B cell (primary cell): ENCODE measurements around the gene TEX19. TPM values are rescaled to one million over a fixed set of nuclear protein-coding genes. Genes with fewer than 3 reads are reported as not detected.

ENCODE experiments used
- ATAC-seq: fragments of 200-7000 bp; cut with Tn5 transposase; one replicate; pipeline ENCODE4 v1.10.0; 2021; ENCODE audit warnings: low read depth, mild to moderate bottlenecking, moderate number of reproducible peaks, moderate library complexity
- CTCF ChIA-PET: fragments of 350-600 bp; sonication (Branson Sonifier 250); formaldehyde crosslinking; loops from one replicate; lab custom pipeline; 2021; ENCODE audit warnings: antibody characterized with exemption, inconsistent platforms; lab: Charles Lee
- POLR2A ChIA-PET: fragments of 350-600 bp; sonication (Branson Sonifier 250); formaldehyde crosslinking; loops from one replicate; lab custom pipeline; 2021; ENCODE audit warnings: antibody characterized with exemption; lab: Charles Lee
- DNase-seq: peaks from one replicate; pipeline ENCODE4 v3.0.0; 2013
- H2AFZ ChIP-seq: 2 replicates; pipeline ENCODE4 v1.6.1; 2012; ENCODE audit warnings: mild to moderate bottlenecking, low read depth, low read length; ENCODE audit not compliant: insufficient read depth, poor library complexity, severe bottlenecking
- H3K27ac ChIP-seq, 2 donors: 1 replicate in 1 of 2; 2 replicates in 1 of 2; pipeline ENCODE4 v1.5.1; 2012 to 2013; ENCODE audit warnings: low read length in 2 of 2, mild to moderate bottlenecking in 2 of 2, moderate library complexity in 1 of 2
- H3K27me3 ChIP-seq, 4 experiments: fragments of 200-600 bp in 1 of 4; sonication (generic) in 1 of 4; replicated peaks in 1 of 4; 1 replicate in 2 of 4; 2 replicates in 2 of 4; pipeline versions ENCODE4 v1.6.1 to v1.7.0; 2013 to 2016; ENCODE audit warnings: low read length in 3 of 4, mild to moderate bottlenecking in 2 of 4, mixed read lengths in 1 of 4, moderate library complexity in 1 of 4; ENCODE audit not compliant: insufficient read depth in 4 of 4, control insufficient read depth in 3 of 4; ENCODE audit errors: control extremely low read depth in 1 of 4
- H3K36me3 ChIP-seq, 2 experiments: replicated peaks in 1 of 2; 1 replicate in 1 of 2; 2 replicates in 1 of 2; pipeline versions ENCODE4 v1.6.1 to v1.7.1; 2013; ENCODE audit warnings: low read length in 1 of 2; ENCODE audit not compliant: insufficient read depth in 2 of 2, control insufficient read depth in 1 of 2; ENCODE audit errors: control extremely low read depth in 1 of 2, extremely low read depth in 1 of 2
- H3K4me1 ChIP-seq, 2 donors: fragments of 200-600 bp in 1 of 2; sonication (generic) in 1 of 2; 1 replicate in 1 of 2; 2 replicates in 1 of 2; pipeline versions ENCODE4 v1.5.1 to v1.6.1; 2013 to 2017; ENCODE audit warnings: low read length in 2 of 2; ENCODE audit not compliant: control insufficient read depth in 2 of 2, insufficient read depth in 2 of 2
- H3K4me2 ChIP-seq: replicated peaks from 2 replicates; pipeline ENCODE3; 2012; ENCODE audit warnings: mild to moderate bottlenecking, low read depth, low read length; ENCODE audit not compliant: poor library complexity, severe bottlenecking
- H3K4me3 ChIP-seq, 5 experiments: fragments of 200-600 bp in 1 of 5; sonication (generic) in 1 of 5; 1 replicate in 3 of 5; 2 replicates in 2 of 5; pipeline versions ENCODE4 v1.5.1 to v1.7.0; 2011 to 2016; ENCODE audit warnings: low read length in 4 of 5, mild to moderate bottlenecking in 4 of 5, low read depth in 2 of 5, control low read depth in 1 of 5, moderate library complexity in 1 of 5; ENCODE audit not compliant: insufficient read depth in 1 of 5; ENCODE audit errors: control extremely low read depth in 1 of 5, extremely low read depth in 1 of 5
- H3K79me2 ChIP-seq: fragments of 200-600 bp; sonication (generic); one replicate; pipeline ENCODE4 v1.6.0; 2016; ENCODE audit warnings: low read length; ENCODE audit not compliant: control insufficient read depth, insufficient read depth
- H3K9ac ChIP-seq: fragments of 200-600 bp; sonication (generic); 2 replicates; pipeline ENCODE4 v1.6.1; 2017; ENCODE audit warnings: mild to moderate bottlenecking, low read length, moderate library complexity
- H3K9me3 ChIP-seq, 3 donors: one replicate each; pipeline versions ENCODE4 v1.6.1 to v1.7.1; 2013; ENCODE audit warnings: low read length in 2 of 3; ENCODE audit not compliant: control insufficient read depth in 2 of 3, insufficient read depth in 1 of 3; ENCODE audit errors: control extremely low read depth in 1 of 3
- H4K20me1 ChIP-seq: 2 replicates; pipeline ENCODE4 v1.6.0; 2012; ENCODE audit warnings: mild to moderate bottlenecking, low read length; ENCODE audit not compliant: insufficient read depth, control insufficient read depth, poor library complexity, severe bottlenecking
- H3K27ac Mint-ChIP-seq: one replicate; pipeline ENCODE4 v1.8.0; 2021; ENCODE audit warnings: mixed read lengths
- H3K27me3 Mint-ChIP-seq: one replicate; pipeline ENCODE4 v1.8.0; 2021; ENCODE audit warnings: mixed read lengths
- H3K4me1 Mint-ChIP-seq: one replicate; pipeline ENCODE4 v1.8.0; 2021; ENCODE audit warnings: mixed read lengths
- H3K4me3 Mint-ChIP-seq: one replicate; pipeline ENCODE4 v1.8.0; 2021; ENCODE audit warnings: mixed read lengths
- H3K9me3 Mint-ChIP-seq: one replicate; pipeline ENCODE4 v1.8.0; 2022; ENCODE audit warnings: mixed read lengths; ENCODE audit not compliant: insufficient read depth
- CTCF ChIP-seq: fragments of 200-600 bp; IDR thresholded peaks from one replicate; pipeline ENCODE4 v1.8.0; 2022; ENCODE audit warnings: antibody characterized with exemption, mild to moderate bottlenecking
- EZH2 ChIP-seq: IDR thresholded peaks from 2 replicates; pipeline ENCODE4 v1.6.1; 2012; ENCODE audit warnings: borderline replicate concordance, low read depth, mild to moderate bottlenecking, moderate library complexity, low read length; ENCODE audit not compliant: insufficient read depth, poor library complexity, severe bottlenecking
- WGBS: methylation state at CpG from one replicate; pipeline ENCODE4 v1.1.5; 2013; ENCODE audit warnings: missing lambda C conversion rate; ENCODE audit not compliant: insufficient coverage; 5-methylcytosine and 5-hydroxymethylcytosine counted together
- intact Hi-C: fragments of 100-400 bp; cut with micrococcal nuclease; formaldehyde crosslinking; loops from one replicate; pipeline ENCODE4 v1.10.0; 2022
- polyA plus RNA-seq: library from polyadenylated mRNA; depleted of rRNA; stranded (reverse); fragments of >200 nt; gene quantifications from 2 replicates; pipeline ENCODE4 v1.2.3, GENCODE V29; 2012
- total RNA-seq, 2 donors: library from RNA; stranded (reverse); fragments of 120-200 nt in 1 of 2; gene quantifications; 1 replicate in 1 of 2; 2 replicates in 1 of 2; pipeline versions ENCODE4 v1.2.3 to v1.2.4, GENCODE V29; 2013 to 2022

The TEX19 gene
- total and polyA plus RNA-seq, 2 donors (not counting 1 experiment from before 2014, with no cell fraction given), result not detected

DNA sequence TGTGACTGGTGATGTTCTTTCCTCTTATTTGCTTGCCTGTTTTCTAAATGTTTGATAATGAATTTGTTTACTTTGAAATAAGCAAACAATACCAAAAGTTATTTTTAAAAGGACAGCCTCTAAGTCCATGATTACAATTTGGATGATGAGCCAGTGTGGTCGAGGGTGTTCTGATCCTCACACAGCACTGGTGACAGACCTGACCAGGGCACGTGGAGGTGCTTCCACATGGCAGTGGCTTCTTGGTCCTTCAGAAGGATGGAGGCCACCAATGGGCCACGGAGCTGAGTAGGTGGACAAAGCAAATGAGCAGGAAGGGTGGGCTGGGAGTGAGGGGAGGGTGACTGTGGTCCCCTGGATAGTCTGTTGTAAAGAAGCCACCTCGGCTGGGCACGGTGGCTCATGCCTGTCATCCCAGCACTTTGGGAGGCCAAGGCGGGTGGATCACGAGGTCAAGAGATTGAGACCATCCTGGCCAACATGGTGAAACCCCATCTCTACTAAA lies 4.2 kb upstream of the TEX19 start:
- H3K4me1 ChIP-seq, result peaks cover 9 to 18% of the 10 kb centered on the region in 2 donors
- WGBS, result 83% methylated on average over 4 of the region's 7 CpGs
- no peaks in the 10 kb centered on the region for H3K36me3 ChIP-seq
- CTCF ChIA-PET, result no interaction called here
- H3K27me3 ChIP-seq, result peaks cover 0 to 38% (median 9%) of the 10 kb centered on the region in 4 experiments
- H2AFZ ChIP-seq, result no peak overlapping the region
- H3K9me3 ChIP-seq, result peaks cover 0 to 6% (median 0%) of the 10 kb centered on the region in 3 donors
- Mint-ChIP-seq H3K4me3 (no peak overlapping the region), H3K27me3 (peaks cover 11% of the 10 kb centered on the region), H3K4me1 (peaks cover 9% of the 10 kb centered on the region), H3K27ac (no peak overlapping the region), H3K9me3 (no peaks in the 10 kb centered on the region)
- intact Hi-C loops, result no loop called here
- DNase-seq (no peak), ATAC-seq (no peak)
- H3K79me2 ChIP-seq, result no peaks in the 10 kb centered on the region
- POLR2A ChIA-PET, result no interaction called here
- no peak overlapping the region for H3K9ac ChIP-seq
- no peak overlapping the region for H3K27ac ChIP-seq
- TF ChIP-seq CTCF, result no peak
- no peak for TF ChIP-seq EZH2
- no peaks in the 10 kb centered on the region for H4K20me1 ChIP-seq
- H3K4me2 ChIP-seq, result no peak overlapping the region
- no peak overlapping the region for H3K4me3 ChIP-seq

DNA sequence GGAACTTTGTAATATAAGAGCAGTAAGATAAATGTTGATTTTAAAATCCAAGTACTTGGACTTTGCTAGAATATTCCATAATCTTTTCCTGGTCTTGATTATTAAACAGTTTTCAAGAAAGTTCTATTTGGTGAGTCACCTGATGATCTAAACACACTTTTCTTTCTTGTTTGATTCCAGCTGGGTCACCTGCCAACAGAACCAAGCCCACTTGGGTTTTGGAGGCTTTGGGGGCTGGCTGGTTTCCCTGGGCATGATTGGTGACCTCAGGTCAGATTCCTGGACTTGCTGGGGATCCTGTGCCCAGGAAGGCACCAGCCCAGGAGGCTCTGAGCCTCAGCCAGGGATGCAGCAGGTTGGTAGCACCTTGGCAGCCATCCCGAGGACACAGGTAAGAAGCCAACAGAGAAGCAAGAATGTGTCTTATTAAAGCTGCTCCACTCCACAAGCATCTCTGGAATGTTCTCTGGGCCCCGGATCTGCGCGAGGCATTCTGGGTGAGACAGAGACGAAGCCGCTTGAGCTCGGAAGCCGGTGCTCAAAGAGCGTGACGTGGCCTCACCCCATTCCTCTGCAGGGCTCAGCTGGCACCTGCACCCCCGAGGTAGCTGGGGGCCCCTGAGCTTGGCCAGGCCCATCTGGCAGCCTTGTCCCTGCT lies 3.1 kb upstream of the TEX19 start:
- TF ChIP-seq CTCF (no peak), EZH2 (no peak)
- Mint-ChIP-seq H3K27me3 (peaks cover 11% of the 10 kb centered on the region), H3K4me3 (no peak overlapping the region), H3K9me3 (no peaks in the 10 kb centered on the region), H3K4me1 (peaks cover 9% of the 10 kb centered on the region), H3K27ac (no peak overlapping the region)
- intact Hi-C loops, result no loop called here
- H2AFZ ChIP-seq, result no peak overlapping the region
- H3K9me3 ChIP-seq, result peaks cover 0 to 6% (median 0%) of the 10 kb centered on the region in 3 donors
- no peaks in the 10 kb centered on the region for H3K36me3 ChIP-seq
- H3K79me2 ChIP-seq, result no peaks in the 10 kb centered on the region
- H3K4me3 ChIP-seq, result no peak overlapping the region
- no peak overlapping the region for H3K4me2 ChIP-seq
- ATAC-seq (no peak), DNase-seq (no peak)
- H3K27me3 ChIP-seq, result peaks cover 0 to 36% (median 9%) of the 10 kb centered on the region in 4 experiments
- H3K9ac ChIP-seq, result no peak overlapping the region
- H3K4me1 ChIP-seq, result peaks cover 9 to 18% of the 10 kb centered on the region in 2 donors
- CTCF ChIA-PET, result interaction anchor here (1.4 to 2.2 kb wide), 2 partner anchors 191 to 198 kb away, joined by 6 read pairs; no protein-coding TSS in a partner anchor
- WGBS, result 77% methylated on average over 11 of the region's 11 CpGs
- no peak overlapping the region for H3K27ac ChIP-seq
- POLR2A ChIA-PET, result interaction anchor here (0.6 kb wide), 1 partner anchor 21 kb away, joined by 4 read pairs; no protein-coding TSS in a partner anchor
- H4K20me1 ChIP-seq, result no peaks in the 10 kb centered on the region
